HG03135 (cell line): ENCODE data around the gene ME2.
"Not testable (repeated sequence)": the region's sequence is repeated elsewhere in the genome, so short reads cannot be mapped to it uniquely, and the experiment has no call there.

Source experiments
- ATAC-seq: cut with Tn5 transposase; IDR thresholded peaks from one replicate; pipeline ENCODE4 v1.9.1; 2021; ENCODE audit warnings: mild to moderate bottlenecking, moderate library complexity; ENCODE audit not compliant: unreplicated experiment

ME2 gene

GRCh38 chr18:50859793-50860555 is 18.9 kb upstream of the ME2 start:
- ATAC-seq = no peak

- ATAC-seq = no peak
Observed at GRCh38 chr18:50861617-50862016, 17.3 kb upstream of the ME2 start.

- ATAC-seq = no peak
Observed at GRCh38 chr18:50862401-50862800, 16.5 kb upstream of the ME2 start.

- no peak for ATAC-seq
Observed at GRCh38 chr18:50863840-50864375, 15.0 kb upstream of the ME2 start.

- ATAC-seq = no peak
Observed at GRCh38 chr18:50866765-50867164, 12.2 kb upstream of the ME2 start.

- ATAC-seq = no peak
Observed at GRCh38 chr18:50869150-50869549, 9.8 kb upstream of the ME2 start.

- no peak for ATAC-seq
Observed at GRCh38 chr18:50870138-50870845, 8.6 kb upstream of the ME2 start.

GRCh38 chr18:50871846-50872245 is 7.1 kb upstream of the ME2 start:
- ATAC-seq = no peak

- ATAC-seq = no peak
Observed at GRCh38 chr18:50875966-50876536, 2.9 kb upstream of the ME2 start.

GRCh38 chr18:50877545-50878265 is 1.2 kb upstream of the ME2 start:
- no peak for ATAC-seq

- ATAC-seq = peak; percentile 25
Observed at GRCh38 chr18:50879302-50880118, 592 bp downstream of the ME2 start.

- no peak for ATAC-seq
Observed at GRCh38 chr18:50880119-50880465, 1.2 kb downstream of the ME2 start.

GRCh38 chr18:50880944-50881343 is 2.0 kb downstream of the ME2 start:
- not testable (repeated sequence) for ATAC-seq

- no peak for ATAC-seq
Observed at GRCh38 chr18:50886929-50887328, 8.0 kb downstream of the ME2 start.

GRCh38 chr18:50895350-50896045 is 16.6 kb downstream of the ME2 start:
- ATAC-seq = no peak

GRCh38 chr18:50896093-50896492 is 17.2 kb downstream of the ME2 start:
- ATAC-seq = no peak

GRCh38 chr18:50898919-50899318 is 20.0 kb downstream of the ME2 start:
- no peak for ATAC-seq

GRCh38 chr18:50902797-50903196 is 23.9 kb downstream of the ME2 start:
- no peak for ATAC-seq

- no peak for ATAC-seq
Observed at GRCh38 chr18:50906843-50907242, 27.9 kb downstream of the ME2 start.

GRCh38 chr18:50909261-50909660 is 30.3 kb downstream of the ME2 start:
- no peak for ATAC-seq
